GM19025 (cell line): ENCODE data around the gene PAIP1.
"Not testable (repeated sequence)": the region's sequence is repeated elsewhere in the genome, so short reads cannot be mapped to it uniquely, and the experiment has no call there.

Experiments
- ATAC-seq: cut with Tn5 transposase; IDR thresholded peaks from one replicate; pipeline ENCODE4 v1.9.1; 2021; ENCODE audit warnings: mild to moderate bottlenecking, low read depth, moderate library complexity; ENCODE audit not compliant: unreplicated experiment

Gene PAIP1

DNA sequence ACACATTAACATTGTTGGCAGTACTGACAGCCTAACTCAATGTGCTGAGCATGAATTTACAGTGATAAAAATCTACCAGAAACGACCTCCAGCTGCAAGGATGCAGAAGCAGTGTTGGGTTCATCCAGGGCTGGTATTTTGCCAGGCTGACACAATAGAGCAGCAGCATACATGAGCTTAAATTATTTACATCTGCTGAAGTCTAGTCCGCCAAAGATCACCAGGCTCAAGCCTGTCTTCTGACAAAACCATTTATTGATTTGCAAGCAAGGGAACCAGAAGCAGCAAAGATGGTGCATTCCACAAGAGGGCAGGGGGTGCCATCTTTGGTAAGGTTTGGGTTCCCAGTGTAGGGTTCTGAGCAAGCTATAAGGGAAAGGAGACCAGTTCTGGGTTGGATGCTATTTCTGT lies 33.2 kb downstream of the PAIP1 start:
- ATAC-seq, result no peak

DNA sequence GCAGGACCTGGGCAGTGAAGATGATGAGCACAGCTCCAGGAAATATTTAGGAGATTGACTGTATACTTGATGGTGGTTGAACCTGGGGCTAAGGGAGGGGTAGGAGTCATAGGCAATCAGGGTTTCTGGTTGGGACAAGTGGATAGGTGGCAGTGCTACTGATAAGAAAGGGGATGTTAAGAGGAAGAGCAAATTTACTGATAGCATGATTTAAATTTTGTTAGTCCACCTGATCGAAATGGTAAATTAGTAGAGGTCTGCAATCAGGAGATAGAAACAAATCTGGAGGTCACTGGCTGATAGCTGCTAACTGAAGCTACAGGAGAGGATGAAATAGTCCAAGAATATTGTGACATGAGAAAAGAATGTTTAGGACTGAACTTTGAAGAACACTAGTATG lies 36.3 kb downstream of the PAIP1 start:
- ATAC-seq, result no peak

DNA sequence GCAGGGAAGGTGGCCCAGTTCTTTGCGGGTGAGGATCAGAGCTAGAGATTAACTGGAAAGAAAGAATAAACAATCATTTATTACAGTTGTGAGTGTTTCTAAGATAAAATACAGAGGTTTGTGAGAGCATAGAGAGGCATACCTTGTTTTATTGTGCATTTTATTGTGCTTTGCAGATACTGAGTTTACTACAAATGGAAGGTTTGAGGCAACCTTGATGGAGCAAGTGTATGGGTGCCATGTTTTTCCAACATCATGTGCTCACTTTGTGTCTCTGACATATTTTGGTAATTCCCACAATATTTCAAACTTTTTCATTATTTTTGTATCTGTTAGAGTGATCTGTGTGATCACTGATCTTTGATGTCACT lies 41.2 kb downstream of the PAIP1 start:
- ATAC-seq, result no peak

DNA sequence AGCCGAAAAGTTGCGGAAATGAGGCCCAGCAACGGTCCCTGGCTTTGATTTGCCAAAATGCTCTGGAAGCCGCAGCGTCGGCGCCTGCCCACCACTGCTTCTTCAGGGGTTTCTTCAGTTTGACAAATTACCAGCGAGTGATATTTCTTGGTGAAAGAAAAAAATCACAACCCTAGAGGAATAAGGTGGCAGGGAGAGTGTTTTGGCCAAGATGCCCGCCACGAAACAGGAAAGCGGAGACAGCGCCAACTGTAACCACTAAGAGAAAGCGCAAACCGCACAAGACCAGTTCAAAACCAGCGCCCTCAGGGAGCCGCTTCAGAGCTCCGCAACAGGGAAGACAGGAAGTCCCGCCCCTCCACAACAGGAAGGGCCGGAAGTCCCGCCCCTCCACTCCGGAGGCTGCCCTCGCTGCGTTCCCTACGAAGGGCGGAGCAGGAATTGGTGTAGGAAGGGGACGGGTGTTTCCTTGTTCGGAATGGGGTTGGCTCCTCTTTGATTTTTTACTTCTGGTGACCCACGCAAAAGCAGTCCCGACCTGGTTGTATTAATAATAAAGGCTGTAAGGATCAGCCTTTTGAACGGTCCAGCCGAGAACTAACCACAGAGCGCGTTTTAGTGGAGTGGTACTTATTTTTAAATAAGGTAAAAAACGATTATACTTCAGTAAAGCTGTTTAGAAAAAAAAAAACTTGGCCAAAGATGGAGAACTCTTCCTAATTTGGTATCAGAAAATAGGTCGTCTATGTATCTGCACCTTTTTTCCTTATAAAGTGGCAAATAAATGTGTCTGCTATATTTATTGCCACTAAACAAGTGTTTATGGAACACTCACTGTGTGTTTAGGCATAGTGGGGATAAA lies 41.8 kb downstream of the PAIP1 start, which contains the start of gene C5orf34:
TSS of gene C5orf34 (minus strand) at position 333 of the 862 bp plus-strand sequence. CDS start 5,809 bp downstream, outside the sequence.
- ATAC-seq, result peak; percentile 99

DNA sequence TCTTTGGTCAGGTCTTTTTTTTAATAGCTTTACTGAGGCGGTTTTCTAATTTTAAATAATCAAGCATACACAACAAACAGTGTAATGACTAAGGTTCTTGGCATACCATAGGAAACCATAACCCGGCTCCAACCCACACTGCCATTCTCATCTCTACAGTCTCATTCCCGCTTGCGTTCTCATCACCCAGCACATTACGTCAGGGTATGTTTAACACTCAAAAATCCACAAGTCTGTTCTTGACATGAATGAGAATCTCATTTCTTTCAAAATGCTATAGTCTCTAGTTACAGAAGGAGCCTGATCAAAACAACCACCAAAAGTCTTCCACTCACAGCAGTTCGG lies 42.4 kb downstream of the PAIP1 start:
- ATAC-seq, result peak; percentile 16

DNA sequence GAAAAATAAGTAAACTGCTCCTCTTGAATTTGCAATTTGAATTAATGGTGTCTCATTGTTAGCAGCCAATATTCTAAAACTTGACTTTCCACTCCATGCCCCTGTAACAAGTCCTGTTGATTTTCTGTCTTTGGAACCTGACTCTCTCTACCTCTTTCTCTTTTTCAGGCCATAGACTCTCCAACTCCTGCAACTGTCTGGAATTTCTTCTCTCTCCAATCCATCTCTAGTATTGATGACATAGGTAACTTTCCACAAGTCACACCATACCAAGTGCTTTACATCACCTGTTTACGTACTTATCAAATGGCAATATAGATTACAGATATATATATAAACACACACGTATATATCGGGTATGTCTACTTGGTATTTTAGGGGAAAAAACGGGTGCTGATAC lies 42.9 kb downstream of the PAIP1 start:
- no peak for ATAC-seq

DNA sequence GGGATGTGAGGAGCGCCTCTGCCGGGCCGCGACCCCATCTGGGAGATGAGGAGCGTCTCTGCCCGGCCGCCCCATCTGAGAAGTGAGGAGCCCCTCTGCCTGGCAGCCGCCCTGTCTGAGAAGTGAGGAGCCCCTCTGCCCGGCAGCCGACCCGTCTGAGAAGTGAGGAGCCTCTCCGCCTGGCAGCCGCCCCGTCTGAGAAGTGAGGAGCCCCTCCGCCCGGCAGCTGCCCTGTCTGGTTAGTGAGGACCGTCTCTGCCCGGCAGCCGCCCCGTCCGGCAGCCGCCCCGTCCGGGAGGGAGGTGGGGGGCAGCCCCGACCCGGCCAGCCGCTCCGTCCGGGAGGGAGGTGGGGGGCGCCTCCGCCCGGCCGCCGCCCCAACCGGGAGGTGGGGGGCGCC lies 45.8 kb downstream of the PAIP1 start:
- ATAC-seq, result not testable (repeated sequence)

DNA sequence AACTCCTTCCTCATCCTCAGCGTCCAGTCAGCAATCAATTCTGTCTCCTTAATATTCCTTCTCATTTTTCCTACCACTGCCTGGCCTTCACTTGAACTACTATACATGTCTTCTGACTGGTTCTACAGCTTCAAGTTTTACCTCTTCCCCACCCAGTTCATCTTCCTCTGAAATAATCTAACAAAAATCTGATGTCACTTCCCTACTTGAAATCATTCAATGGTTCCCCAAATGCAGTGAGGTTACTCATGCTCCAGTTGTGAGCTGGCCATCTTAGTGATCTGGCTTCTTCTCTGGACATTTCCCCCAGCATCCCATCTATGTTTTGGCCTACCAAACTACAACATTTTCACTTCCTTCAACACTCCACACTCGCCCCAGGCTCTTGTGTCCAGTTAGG lies 58.3 kb downstream of the PAIP1 start:
- no peak for ATAC-seq

DNA sequence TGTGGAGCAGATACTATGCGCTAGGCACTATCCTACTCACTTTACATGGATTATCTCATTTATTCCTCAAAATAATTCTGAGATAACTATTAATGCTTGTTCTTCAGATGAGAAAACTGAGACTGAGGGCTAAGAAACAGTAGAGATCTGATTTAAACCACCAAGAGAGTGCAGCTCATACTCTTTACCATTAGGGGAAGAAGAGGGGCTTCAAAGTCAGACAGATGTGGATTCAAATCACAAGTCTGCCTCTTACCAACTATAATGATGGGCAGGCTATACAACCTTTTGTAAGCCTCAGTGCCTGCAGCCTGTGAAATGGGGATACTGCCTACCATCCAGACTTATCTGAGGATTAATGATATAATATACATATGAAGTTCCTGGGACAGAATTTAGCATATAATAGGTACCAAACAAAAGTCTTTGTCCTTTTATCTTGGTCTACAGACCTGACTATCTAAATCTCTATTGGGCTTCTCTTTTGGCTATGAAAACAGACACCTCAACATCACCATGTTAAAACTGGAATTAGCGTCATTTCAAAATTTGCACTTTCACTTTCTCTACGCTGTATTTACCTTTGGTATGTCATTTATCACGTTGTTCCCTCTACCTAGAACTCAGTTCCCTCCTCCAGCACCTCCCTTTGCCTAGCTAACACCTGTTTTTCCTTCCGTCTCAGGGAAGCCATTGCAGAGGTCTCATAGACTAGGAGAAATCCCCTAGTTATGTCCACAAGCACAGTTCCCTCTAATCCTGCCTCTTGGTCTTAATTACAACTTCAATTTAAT lies 59.4 kb downstream of the PAIP1 start:
- no peak for ATAC-seq

DNA sequence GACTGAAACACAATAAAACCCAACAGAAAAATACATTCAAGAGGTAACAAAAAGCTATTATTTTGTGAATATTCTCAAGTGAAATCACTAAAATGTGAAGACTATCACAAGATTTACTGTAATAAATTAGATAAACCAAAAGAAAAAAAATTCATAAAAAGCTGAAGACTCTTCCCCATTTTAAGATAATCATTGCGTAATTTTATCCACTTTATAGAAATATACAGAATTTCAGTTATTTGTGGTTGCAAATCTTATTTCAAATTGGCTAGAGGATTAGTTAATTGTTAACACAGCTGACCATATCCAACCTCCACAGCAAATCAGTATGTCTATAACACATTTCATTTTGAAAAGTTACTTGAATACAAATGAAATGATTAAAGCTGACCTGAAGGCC lies 65.6 kb downstream of the PAIP1 start:
- ATAC-seq, result no peak

DNA sequence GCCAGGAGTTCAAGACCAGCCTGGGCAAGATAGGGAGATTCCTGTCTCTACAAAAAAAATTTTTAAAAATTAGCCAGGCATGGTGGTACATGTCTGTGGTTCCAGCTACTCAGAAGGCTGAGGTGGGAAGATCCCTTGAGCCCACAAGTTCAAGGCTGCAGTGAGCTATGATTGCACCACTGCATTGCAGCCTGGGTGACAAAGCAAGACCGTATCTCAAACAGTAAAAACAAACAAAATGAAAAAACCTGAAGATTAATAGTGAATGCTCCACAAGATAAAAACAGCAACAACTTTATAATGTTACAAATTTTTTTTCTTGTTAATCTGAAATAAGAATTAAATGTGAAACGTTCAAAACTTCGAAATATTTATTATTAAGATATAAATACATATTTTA lies 70.5 kb downstream of the PAIP1 start:
- no peak for ATAC-seq

DNA sequence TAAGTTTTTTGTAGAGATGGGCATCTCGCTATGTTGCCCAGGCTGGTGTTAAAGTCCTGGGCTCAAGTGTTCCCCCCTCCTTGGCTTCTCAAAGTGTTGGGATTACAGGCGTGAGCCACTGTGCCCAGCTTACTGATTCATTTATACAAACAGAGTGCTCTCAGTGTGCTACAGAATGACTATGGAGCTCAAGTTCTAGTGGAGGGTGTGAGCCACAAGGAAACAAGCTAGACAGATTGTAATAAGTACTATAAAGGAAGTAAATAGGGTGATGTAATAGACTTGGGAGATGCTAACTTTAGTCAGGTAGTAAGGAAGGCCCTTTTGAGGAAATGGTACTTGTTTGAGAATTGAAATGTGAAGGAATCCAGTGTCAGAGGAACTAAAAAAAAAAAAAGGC lies 71.5 kb downstream of the PAIP1 start:
- ATAC-seq, result no peak

DNA sequence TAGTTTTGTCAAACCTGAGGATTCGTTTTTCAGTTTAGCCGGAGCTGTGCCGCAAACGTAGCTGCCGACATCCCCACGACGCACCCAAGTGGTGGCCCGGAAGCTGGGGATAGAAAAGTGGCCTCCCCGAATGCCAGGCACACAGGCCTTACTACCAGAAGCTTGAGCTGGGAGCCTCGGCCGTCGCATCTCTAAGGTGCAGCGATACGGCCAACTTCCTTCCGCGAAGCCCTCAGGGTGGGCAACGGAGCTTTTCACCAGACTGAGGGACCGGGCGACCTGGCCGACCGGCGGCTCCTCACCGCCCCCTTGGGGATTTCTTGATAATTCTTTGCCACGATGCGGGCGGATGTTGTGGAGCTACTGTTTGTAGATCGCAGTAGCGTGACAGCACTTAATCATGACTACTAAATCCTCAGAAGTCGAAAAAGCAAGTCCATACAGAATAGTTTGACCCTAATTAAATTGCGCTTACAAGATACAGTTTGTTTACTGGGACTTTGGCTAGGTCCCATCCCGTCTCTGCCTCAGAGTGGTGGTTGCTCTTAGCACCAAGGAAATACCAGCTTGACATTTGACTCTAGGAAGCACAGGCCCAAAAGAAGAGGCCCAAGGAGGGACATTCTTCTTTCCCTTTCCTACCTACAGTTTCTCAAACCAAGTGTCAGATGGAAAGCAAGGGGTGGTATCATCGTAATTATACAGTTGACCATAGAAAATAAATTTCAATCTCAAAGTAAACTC lies 72.6 kb downstream of the PAIP1 start:
- ATAC-seq, result peak; percentile 60

DNA sequence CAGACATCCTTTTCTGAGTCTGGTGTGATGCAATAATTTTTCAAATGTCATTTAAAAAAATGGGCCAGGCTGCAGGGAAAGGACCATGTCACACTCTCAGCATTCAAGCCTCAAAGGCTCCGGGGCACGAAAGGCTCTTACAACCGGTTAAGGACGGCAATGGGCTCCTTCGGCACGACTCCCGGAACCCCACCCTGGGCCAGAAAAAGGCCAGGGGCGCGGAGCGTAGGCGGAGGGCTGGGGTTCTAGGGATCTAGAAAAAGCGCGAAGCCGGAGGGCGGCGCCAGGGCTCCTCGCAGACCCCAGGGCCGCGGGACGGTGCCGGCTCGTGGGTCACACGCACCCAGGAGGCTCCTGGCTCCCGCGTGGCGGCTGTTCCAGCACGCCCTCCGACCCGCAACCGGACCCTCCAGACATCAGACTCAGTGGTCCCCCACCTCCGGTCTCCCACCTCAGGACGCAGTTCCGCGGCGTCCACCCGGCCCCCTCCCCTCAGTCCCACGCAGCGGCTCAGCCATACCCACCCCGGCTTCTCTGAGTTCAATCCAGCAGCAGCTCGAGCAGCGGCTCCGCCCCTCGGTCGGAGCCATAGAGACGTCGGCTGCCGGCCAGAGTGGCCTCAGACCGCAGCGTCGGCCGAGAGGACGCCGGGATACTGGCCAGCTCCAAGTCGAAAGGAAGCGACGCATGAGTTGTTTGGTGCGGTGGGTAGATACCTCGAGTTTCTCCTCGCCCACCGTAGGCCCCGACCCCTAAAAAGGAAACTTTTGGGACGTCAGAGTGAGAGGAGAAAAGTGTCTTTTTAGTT lies 73.4 kb downstream of the PAIP1 start, which contains the start of gene TMEM267:
TSS of gene TMEM267 (minus strand) at position 568 of the 808 bp plus-strand sequence. CDS start 29,896 bp downstream, outside the sequence.
- ATAC-seq, result peak; percentile 85

DNA sequence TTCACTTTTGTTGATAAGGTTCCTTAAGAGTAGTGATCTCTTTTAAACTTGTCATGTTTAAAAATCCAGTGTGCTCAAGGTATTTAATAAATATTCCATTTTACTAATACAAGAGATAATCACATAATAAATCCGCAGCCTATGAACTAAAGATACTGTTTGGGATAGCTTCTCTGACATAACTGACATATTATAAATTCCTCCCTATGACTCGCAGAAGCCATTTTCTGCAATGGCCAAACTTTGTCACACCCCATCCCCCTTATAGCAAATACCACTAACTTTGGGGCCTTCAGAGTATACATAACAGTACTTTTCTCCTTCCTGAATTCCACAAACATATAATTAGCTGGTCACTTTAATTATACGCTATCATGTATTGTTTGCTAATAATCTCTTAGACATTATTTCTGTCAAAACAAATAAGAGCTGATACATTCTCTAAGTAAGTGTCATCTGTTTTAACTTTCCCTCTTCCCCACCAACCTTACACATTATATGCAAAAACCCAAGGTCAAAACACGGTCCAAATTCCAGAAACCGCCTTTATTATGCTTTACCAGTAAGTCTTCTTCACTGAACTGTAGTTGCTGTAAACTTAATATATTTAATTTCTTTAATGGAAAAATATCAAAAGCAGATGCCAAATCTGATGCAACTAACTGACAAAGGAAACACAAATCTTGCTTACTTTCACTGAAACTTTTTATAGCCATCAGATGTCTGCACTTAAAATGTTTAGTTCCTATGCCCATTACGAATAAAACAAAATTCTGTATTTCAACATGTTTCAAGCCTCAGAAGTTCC lies 74.2 kb downstream of the PAIP1 start:
- no peak for ATAC-seq
